ENCODE results near the gene STX1A. TPM values are rescaled to one million over a fixed set of nuclear protein-coding genes. Genes with fewer than 3 reads are reported as not detected.
"Not testable (repeated sequence)": the region's sequence is repeated elsewhere in the genome, so short reads cannot be mapped to it uniquely, and the experiment has no call there.

Gene STX1A
- total RNA-seq, 1 experiment from 2014 or later: 20.4 TPM

DNA sequence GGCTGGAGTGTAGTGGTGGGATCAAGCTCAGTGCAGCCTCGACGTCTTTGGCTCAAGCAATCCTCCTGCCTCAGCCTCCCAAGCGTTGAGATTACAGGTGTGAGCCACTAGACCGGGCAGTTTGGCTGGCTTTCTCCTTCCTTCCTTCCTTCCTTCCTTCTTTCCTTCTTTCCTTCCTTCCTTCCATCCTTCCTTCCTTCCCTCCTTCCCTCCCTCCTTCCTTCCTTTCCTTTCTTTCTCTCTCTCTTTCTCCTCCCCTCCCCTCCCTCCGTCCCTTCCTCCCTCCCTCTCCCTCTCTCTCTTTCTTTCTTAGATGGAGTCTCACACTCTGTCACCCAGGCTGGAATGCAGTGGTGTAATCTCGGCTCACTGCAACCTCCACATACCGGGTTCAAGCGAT, 59.5 kb downstream of the STX1A start:
- ChIA-PET POLR2A (no interaction called here), CTCF (no interaction called here)
- DNase-seq (ENCODE audit: low spot score): no peak
- Mint-ChIP-seq H3K9me3 (peaks cover 16% of the 10 kb centered on the region), H3K27me3 (ENCODE audit: low read depth) (peaks cover 27% of the 10 kb centered on the region), H3K36me3 (no peaks in the 10 kb centered on the region), H3K4me1 (peaks cover 7% of the 10 kb centered on the region), H3K27ac (no peak overlapping the region), H3K4me3 (no peak overlapping the region)
- no peak for ATAC-seq
- TF ChIP-seq TEAD1 (CRISPR knock-in tag; IDR thresholded peaks at IDR 0.05): no peak
- TF ChIP-seq, protein P1, sequence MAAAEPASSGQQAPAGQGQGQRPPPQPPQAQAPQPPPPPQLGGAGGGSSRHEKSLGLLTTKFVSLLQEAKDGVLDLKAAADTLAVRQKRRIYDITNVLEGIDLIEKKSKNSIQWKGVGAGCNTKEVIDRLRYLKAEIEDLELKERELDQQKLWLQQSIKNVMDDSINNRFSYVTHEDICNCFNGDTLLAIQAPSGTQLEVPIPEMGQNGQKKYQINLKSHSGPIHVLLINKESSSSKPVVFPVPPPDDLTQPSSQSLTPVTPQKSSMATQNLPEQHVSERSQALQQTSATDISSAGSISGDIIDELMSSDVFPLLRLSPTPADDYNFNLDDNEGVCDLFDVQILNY (CRISPR knock-in tag; IDR thresholded peaks at IDR 0.05): no peak
- no peak for TF ChIP-seq ZNF138 (CRISPR knock-in tag; conservative IDR thresholded peaks at IDR 0.05)
- TF ChIP-seq E2F1 (CRISPR knock-in tag; IDR thresholded peaks at IDR 0.05): no peak
- no peak for TF ChIP-seq ZNF423 (CRISPR knock-in tag; IDR thresholded peaks at IDR 0.05)
- no peak for TF ChIP-seq ZNF671 (CRISPR knock-in tag; IDR thresholded peaks at IDR 0.05)
- no peak for TF ChIP-seq PRDM15 (CRISPR knock-in tag; IDR thresholded peaks at IDR 0.05)
- TF ChIP-seq KAT7 (CRISPR knock-in tag; IDR thresholded peaks at IDR 0.05; ENCODE audit: borderline replicate concordance): no peak
- no peak for TF ChIP-seq ZNF396 (CRISPR knock-in tag; IDR thresholded peaks at IDR 0.05; ENCODE audit: borderline replicate concordance)
- no peak for TF ChIP-seq ZBTB21 (CRISPR knock-in tag; IDR thresholded peaks at IDR 0.05; ENCODE audit: borderline replicate concordance)
- TF ChIP-seq MXD4 (CRISPR knock-in tag; IDR thresholded peaks at IDR 0.05; ENCODE audit: borderline replicate concordance): no peak
- no peak for TF ChIP-seq TCF7 (CRISPR knock-in tag; IDR thresholded peaks at IDR 0.05; ENCODE audit: low read depth)
- no peak for TF ChIP-seq IRF1 (CRISPR knock-in tag; IDR thresholded peaks at IDR 0.05)
- TF ChIP-seq MAX (CRISPR knock-in tag; IDR thresholded peaks at IDR 0.05): no peak
- no peak for TF ChIP-seq NFATC4 (CRISPR knock-in tag; IDR thresholded peaks at IDR 0.05)

- H3K27ac Mint-ChIP-seq; ATAC-seq; H3K4me3 Mint-ChIP-seq; POLR2A ChIA-PET; CTCF ChIA-PET; H3K36me3 Mint-ChIP-seq; DNase-seq (ENCODE audit: low spot score); H3K9me3 Mint-ChIP-seq; H3K4me1 Mint-ChIP-seq: not testable (repeated sequence)
- peaks cover 23% of the 10 kb centered on the region for H3K27me3 Mint-ChIP-seq (ENCODE audit: low read depth)
These were observed 64.2 kb downstream of the STX1A start for GRCh38 chr7:73655309-73655708.

DNA sequence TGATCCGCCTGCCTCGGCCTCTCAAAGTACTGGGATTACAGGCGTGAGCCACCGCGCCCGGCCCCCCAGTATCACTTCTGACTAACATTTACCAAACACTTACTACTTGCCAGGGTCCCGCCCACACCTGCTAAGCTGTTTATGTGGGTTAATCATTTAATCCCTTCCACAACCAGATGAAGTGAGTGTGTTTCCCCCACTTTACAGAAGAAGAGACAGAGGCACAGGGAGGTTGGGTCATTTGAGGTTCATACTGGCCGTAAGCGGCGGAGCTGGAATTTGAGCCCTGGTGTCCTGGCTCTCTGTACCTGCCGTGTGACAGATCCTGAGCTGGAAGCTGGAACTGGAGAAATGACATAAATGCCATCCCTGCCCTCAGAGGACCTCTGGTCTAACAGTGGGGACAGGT, 66.9 kb downstream of the STX1A start:
- Mint-ChIP-seq H3K4me1 (peaks cover 7% of the 10 kb centered on the region), H3K27me3 (ENCODE audit: low read depth) (peaks cover 46% of the 10 kb centered on the region), H3K36me3 (no peaks in the 10 kb centered on the region), H3K27ac (no peak overlapping the region), H3K9me3 (peaks cover 8% of the 10 kb centered on the region), H3K4me3 (no peak overlapping the region)
- CTCF ChIA-PET: interaction anchor here (1.1 to 2.3 kb wide), 5 partner anchors 13 to 46 kb away, joined by 3 to 10 read pairs (median 4); partner anchors contain the start of gene VPS37D
- ATAC-seq: no peak
- POLR2A ChIA-PET: no interaction called here
- no peak for DNase-seq (ENCODE audit: low spot score)
- TF ChIP-seq, protein P2, sequence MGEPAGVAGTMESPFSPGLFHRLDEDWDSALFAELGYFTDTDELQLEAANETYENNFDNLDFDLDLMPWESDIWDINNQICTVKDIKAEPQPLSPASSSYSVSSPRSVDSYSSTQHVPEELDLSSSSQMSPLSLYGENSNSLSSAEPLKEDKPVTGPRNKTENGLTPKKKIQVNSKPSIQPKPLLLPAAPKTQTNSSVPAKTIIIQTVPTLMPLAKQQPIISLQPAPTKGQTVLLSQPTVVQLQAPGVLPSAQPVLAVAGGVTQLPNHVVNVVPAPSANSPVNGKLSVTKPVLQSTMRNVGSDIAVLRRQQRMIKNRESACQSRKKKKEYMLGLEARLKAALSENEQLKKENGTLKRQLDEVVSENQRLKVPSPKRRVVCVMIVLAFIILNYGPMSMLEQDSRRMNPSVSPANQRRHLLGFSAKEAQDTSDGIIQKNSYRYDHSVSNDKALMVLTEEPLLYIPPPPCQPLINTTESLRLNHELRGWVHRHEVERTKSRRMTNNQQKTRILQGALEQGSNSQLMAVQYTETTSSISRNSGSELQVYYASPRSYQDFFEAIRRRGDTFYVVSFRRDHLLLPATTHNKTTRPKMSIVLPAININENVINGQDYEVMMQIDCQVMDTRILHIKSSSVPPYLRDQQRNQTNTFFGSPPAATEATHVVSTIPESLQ (CRISPR knock-in tag; IDR thresholded peaks at IDR 0.05): no peak
- TF ChIP-seq USF1 (CRISPR knock-in tag; IDR thresholded peaks at IDR 0.05): no peak
- no peak for TF ChIP-seq ZNF317 (CRISPR knock-in tag; IDR thresholded peaks at IDR 0.05; ENCODE audit: borderline replicate concordance, low read depth)
- TF ChIP-seq IRF2 (CRISPR knock-in tag; IDR thresholded peaks at IDR 0.05; ENCODE audit: borderline replicate concordance, low read depth): no peak
- no peak for TF ChIP-seq FOXK1 (CRISPR knock-in tag; IDR thresholded peaks at IDR 0.05)
- no peak for TF ChIP-seq ZBTB21 (CRISPR knock-in tag; IDR thresholded peaks at IDR 0.05; ENCODE audit: borderline replicate concordance)
